Transverse colon (tissue), 4 donors: ENCODE results near the gene RPL37.

Experiments
- CTCF ChIP-seq, 5 experiments: fragments of 200-600 bp in 3 of 5; fragments of 450-650 bp in 2 of 5; sonication (generic) in 3 of 5; IDR thresholded peaks; 1 replicate in 2 of 5; 2 replicates in 3 of 5; pipeline ENCODE4 v1.5.1; 2016 to 2017; ENCODE audit warnings: antibody characterized with exemption in 5 of 5, inconsistent platforms in 3 of 5, mild to moderate bottlenecking in 2 of 5, moderate library complexity in 1 of 5
- POLR2A ChIP-seq: fragments of 450-650 bp; IDR thresholded peaks from one replicate; pipeline ENCODE4 v1.6.1; 2016; ENCODE audit warnings: antibody characterized with exemption, mild to moderate bottlenecking, moderate library complexity
- POLR2AphosphoS5 ChIP-seq, 3 donors: sonication (generic); formaldehyde crosslinking; IDR thresholded peaks; one replicate each; pipeline ENCODE4 v1.6.1; 2016; ENCODE audit warnings: antibody characterized with exemption in 3 of 3

- no peak for TF ChIP-seq CTCF (IDR thresholded peaks at IDR 0.05)
- no peak for TF ChIP-seq POLR2AphosphoS5 (IDR thresholded peaks at IDR 0.05)
- no peak for TF ChIP-seq POLR2A
These were observed 7.3 kb upstream of the RPL37 start for GRCh38 chr5:40842351-40842750.
